Neural crest cell (in vitro differentiated cells): ENCODE data around the gene KLHL33. TPM values are rescaled to one million over a fixed set of nuclear protein-coding genes. Genes with fewer than 3 reads are reported as not detected.

Source experiments
- DNase-seq: peaks from one replicate; pipeline ENCODE4 v3.0.0; 2021; ENCODE audit warnings: low read depth, mixed read lengths, low spot score
- H3K27ac Mint-ChIP-seq: one replicate; pipeline ENCODE4 v1.8.0; 2021; ENCODE audit warnings: mild to moderate bottlenecking, mixed read lengths; ENCODE audit not compliant: unreplicated experiment
- H3K27me3 Mint-ChIP-seq: 2 replicates; pipeline ENCODE4 v1.8.0; 2021; ENCODE audit warnings: low read depth, mild to moderate bottlenecking, mixed read lengths
- H3K36me3 Mint-ChIP-seq: 2 replicates; pipeline ENCODE4 v1.8.0; 2021; ENCODE audit warnings: low read depth, mild to moderate bottlenecking, mixed read lengths
- H3K4me1 Mint-ChIP-seq: 2 replicates; pipeline ENCODE4 v1.8.0; 2021; ENCODE audit warnings: mixed read lengths
- H3K4me3 Mint-ChIP-seq: one replicate; pipeline ENCODE4 v1.8.0; 2021; ENCODE audit warnings: mild to moderate bottlenecking, mixed read lengths
- H3K9me3 Mint-ChIP-seq: 2 replicates; pipeline ENCODE4 v1.8.0; 2021; ENCODE audit warnings: mixed read lengths
- long read RNA-seq: library from polyadenylated mRNA; unstranded; transcript quantifications from one replicate; pipeline ENCODE4 v2.0.0, GENCODE V29; 2020
- total RNA-seq: library from RNA; stranded (reverse); gene quantifications from 2 replicates; pipeline ENCODE4 v1.2.1, GENCODE V29; 2021
- TF ChIP-seq, protein P1 (sequence below): fragments of 200-600 bp; sonication (generic); conservative IDR thresholded peaks from 2 replicates; pipeline ENCODE4 v1.5.0; 2021; ENCODE audit warnings: antibody characterized with exemption, mild to moderate bottlenecking

Gene KLHL33, protein sequence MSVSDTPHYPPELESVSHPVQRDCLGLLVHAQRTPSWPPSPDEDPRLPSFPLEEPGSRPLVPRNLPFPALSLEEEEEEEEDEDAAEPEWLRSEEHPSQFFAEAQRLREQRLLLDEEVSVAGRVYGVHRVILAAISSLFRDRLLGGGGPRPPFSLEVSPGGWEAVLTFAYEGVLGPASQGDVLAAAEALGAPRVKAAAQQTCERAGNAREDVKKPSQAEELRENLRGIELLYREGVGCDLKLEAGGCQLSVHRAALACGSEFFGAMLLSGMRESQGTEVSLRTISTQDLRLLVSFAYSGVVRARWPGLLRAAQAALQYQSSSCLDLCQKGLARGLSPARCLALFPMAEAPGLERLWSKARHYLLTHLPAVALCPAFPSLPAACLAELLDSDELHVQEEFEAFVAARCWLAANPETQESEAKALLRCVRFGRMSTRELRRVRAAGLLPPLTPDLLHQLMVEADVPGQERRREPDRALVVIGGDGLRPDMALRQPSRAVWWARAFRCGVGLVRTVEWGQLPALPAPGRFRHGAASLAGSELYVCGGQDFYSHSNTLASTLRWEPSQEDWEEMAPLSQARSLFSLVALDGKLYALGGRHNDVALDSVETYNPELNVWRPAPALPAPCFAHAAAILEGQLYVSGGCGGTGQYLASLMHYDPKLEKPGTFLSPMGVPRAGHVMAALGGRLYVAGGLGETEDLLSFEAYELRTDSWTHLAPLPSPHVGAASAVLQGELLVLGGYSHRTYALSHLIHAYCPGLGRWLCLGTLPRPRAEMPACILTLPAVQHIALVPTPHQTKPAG
- total RNA-seq, result 0.07 TPM in 1 of 2 replicates, not detected in the other
- long read RNA-seq, result 0 reads

DNA sequence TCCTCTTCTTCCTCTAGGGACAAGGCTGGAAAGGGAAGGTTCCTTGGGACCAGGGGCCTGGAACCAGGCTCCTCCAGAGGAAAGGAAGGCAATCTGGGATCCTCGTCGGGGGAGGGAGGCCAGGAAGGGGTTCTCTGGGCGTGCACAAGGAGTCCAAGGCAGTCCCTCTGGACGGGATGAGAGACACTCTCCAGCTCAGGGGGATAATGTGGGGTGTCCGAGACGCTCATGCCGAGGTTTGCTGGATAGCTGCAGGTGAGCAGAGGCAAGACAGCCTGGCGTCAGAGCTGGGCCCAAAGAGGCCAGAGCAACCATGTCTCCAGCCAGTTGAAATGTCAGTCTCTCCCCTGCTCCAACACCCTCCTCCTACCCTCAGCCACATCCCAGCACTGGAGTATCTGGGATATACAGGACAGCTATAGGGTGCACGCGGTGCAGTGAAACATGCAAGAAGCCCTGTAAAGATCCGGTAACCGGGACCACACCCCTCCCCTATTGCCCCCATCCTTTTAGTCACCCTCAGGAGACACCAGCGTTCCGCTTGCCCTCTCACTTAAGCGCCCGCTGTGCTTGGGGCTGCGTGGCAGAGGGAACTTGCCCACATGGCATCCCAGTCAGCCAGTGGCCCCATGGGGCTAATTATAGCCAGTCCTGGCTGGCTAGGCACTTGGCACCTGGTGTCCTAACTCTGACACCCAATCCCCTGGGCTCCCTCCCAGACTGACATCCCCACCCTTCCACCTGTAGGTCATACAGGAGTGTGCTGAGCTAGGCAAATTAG, at the start of gene KLHL33:
Gene KLHL33, minus strand, starts transcription at position 585 of the 781 bp plus-strand sequence. Its CDS starts 355 bp downstream, at position 230.
- H3K27me3 Mint-ChIP-seq, result peaks cover 4% of the 10 kb centered on the region
- TF ChIP-seq, protein P1, sequence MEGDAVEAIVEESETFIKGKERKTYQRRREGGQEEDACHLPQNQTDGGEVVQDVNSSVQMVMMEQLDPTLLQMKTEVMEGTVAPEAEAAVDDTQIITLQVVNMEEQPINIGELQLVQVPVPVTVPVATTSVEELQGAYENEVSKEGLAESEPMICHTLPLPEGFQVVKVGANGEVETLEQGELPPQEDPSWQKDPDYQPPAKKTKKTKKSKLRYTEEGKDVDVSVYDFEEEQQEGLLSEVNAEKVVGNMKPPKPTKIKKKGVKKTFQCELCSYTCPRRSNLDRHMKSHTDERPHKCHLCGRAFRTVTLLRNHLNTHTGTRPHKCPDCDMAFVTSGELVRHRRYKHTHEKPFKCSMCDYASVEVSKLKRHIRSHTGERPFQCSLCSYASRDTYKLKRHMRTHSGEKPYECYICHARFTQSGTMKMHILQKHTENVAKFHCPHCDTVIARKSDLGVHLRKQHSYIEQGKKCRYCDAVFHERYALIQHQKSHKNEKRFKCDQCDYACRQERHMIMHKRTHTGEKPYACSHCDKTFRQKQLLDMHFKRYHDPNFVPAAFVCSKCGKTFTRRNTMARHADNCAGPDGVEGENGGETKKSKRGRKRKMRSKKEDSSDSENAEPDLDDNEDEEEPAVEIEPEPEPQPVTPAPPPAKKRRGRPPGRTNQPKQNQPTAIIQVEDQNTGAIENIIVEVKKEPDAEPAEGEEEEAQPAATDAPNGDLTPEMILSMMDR, result no peak
- no peak for DNase-seq
- no peaks in the 10 kb centered on the region for H3K4me1 Mint-ChIP-seq
- H3K36me3 Mint-ChIP-seq, result no peaks in the 10 kb centered on the region
- no peak within 1 kb of the TSS for H3K4me3 Mint-ChIP-seq
- H3K9me3 Mint-ChIP-seq, result no peaks in the 10 kb centered on the region
- no peak within 1 kb of the TSS for H3K27ac Mint-ChIP-seq

DNA sequence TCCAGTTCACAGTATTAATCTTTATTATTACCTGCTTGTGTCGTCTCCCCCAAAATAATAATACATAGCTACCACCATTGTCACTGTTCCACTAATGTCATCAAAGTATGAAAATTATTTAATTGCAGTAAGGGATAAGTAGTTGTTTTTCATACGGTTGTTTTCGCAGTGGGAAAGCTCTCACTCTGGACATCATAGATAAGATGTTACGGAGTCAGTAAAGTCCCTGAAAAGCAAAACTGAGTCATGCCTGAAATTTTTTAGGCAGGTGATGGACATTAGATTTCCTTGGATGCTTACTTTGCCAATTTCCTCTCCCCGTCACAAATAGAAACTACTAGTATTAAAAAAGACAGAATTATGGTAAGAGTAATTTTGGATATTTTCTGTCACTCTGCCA, 46.4 kb upstream of the KLHL33 start:
- TF ChIP-seq, protein P1, result no peak
- Mint-ChIP-seq H3K36me3 (peaks cover 2% of the 10 kb centered on the region), H3K9me3 (no peaks in the 10 kb centered on the region), H3K4me3 (no peak overlapping the region), H3K27ac (no peak overlapping the region), H3K27me3 (peaks cover 7% of the 10 kb centered on the region), H3K4me1 (peaks cover 4% of the 10 kb centered on the region)
- no peak for DNase-seq

DNA sequence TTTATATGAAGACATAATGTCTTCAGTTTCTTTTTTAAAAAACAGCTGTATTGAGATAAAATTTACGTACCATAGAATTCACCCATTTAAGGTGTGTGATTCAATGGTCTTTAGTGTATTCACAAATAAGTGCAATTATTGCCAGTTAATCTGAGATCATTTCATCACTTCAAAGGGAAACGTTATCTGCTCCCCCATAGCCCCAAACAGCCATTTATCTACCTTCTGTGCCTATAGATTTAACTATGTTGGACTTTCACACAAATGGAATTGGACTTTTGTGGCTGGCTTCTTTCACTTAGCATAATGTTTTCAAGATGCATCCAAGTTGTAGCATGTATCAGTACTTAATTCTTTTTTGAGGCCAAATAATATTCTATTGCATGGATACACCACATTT, 42.9 kb upstream of the KLHL33 start:
- Mint-ChIP-seq H3K36me3 (peaks cover 14% of the 10 kb centered on the region), H3K9me3 (no peaks in the 10 kb centered on the region)
- TF ChIP-seq, protein P1, result no peak

DNA sequence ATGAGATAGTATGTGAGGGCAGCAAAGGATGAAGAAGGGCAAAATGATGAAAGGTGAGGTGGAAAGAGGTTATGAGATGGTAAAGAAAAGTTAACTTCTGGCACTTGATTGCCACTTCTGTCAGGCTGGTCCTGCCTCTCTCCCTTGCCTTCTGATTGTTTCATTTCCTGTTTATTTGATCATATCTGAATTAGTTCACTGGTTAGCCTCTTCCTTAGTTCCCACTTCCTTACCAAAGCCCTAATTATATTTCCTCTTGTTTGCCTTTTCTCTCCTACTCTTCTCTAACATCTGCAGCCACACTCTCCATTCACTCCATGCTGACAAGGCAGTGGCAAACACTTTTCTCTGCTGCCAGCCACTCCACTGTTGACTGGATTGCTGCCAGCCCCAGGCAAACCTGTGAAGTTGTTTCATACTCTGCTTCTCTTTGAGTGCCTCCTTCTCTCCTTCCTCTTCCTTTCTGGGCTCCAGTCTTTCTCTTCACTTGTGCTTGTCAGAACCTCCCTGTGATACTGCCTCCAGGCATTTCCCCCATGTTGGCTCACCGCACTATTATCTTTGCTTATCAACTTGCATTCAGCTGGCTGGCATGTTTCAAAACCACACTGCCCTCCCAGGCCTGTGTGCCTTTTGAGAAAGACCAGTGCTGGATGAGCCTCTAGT, 41.4 kb upstream of the KLHL33 start:
- no peak for DNase-seq
- Mint-ChIP-seq H3K4me1 (peaks cover 4% of the 10 kb centered on the region), H3K4me3 (no peak overlapping the region), H3K27ac (no peak overlapping the region), H3K27me3 (no peaks in the 10 kb centered on the region), H3K9me3 (no peaks in the 10 kb centered on the region), H3K36me3 (peaks cover 19% of the 10 kb centered on the region)
- TF ChIP-seq, protein P1, result no peak

More for the DNA sequence above, 42.9 kb upstream of the KLHL33 start:
- H3K27ac Mint-ChIP-seq, result no peak overlapping the region
- peaks cover 3% of the 10 kb centered on the region for H3K27me3 Mint-ChIP-seq
- DNase-seq, result no peak
- H3K4me3 Mint-ChIP-seq, result no peak overlapping the region
- peaks cover 4% of the 10 kb centered on the region for H3K4me1 Mint-ChIP-seq

- no peak for DNase-seq
- Mint-ChIP-seq H3K27me3 (no peaks in the 10 kb centered on the region), H3K4me3 (no peak overlapping the region), H3K36me3 (peaks cover 23% of the 10 kb centered on the region), H3K9me3 (no peaks in the 10 kb centered on the region), H3K27ac (no peak overlapping the region), H3K4me1 (peaks cover 2% of the 10 kb centered on the region)
- TF ChIP-seq, protein P1, result no peak
Measured at GRCh38 chr14:20476776-20477175, 40.8 kb upstream of the KLHL33 start.
